ENCODE results near the gene SEPTIN8. TPM values are rescaled to one million over a fixed set of nuclear protein-coding genes. Genes with fewer than 3 reads are reported as not detected.

SEPTIN8 gene
- total and polyA plus RNA-seq, 2 donors (not counting 3 experiments of a cell fraction or from before 2014, with no cell fraction given): 56.6 to 82.1 TPM

GRCh38 chr5:132733499-132734148 is 43.4 kb downstream of the SEPTIN8 start:
- peaks cover 11% of the 10 kb centered on the region for H3K4me1 ChIP-seq (ENCODE audit: control insufficient read depth, extremely low read depth, insufficient read depth, low read length)
- no peak overlapping the region for H2AFZ ChIP-seq (ENCODE audit: low read depth, low read length)
- H3K9me3 ChIP-seq (replicated peaks; ENCODE audit: control insufficient read depth, insufficient read depth, low read length): no peaks in the 10 kb centered on the region
- no peak overlapping the region for H3K27ac ChIP-seq (ENCODE audit: insufficient read depth, low read depth, low read length)
- no TSS peak for BruUV-seq (replicated peaks)
- TF ChIP-seq JUN (IDR thresholded peaks at IDR 0.05; ENCODE audit: borderline replicate concordance, insufficient read depth, insufficient read length, low read depth) (no peak), POLR2AphosphoS5 (IDR thresholded peaks at IDR 0.05; ENCODE audit: insufficient read depth, low read depth, low read length) (no peak), POLR2A (IDR thresholded peaks at IDR 0.05; ENCODE audit: low read depth, low read length) (no peak), MAX (IDR thresholded peaks at IDR 0.05; ENCODE audit: insufficient read depth, insufficient read length) (no peak), FOS (IDR thresholded peaks at IDR 0.05; ENCODE audit: borderline replicate concordance, insufficient read depth, low read length) (no peak), GATA2 (IDR thresholded peaks at IDR 0.05; ENCODE audit: insufficient read depth, insufficient read length, low read depth, low read length) (no peak), EZH2 (IDR thresholded peaks at IDR 0.05; ENCODE audit: borderline replicate concordance, low read depth, low read length, severe bottlenecking) (no peak), MYC (IDR thresholded peaks at IDR 0.05; ENCODE audit: low read depth, low read length) (no peak)
- TF ChIP-seq, protein P1, sequence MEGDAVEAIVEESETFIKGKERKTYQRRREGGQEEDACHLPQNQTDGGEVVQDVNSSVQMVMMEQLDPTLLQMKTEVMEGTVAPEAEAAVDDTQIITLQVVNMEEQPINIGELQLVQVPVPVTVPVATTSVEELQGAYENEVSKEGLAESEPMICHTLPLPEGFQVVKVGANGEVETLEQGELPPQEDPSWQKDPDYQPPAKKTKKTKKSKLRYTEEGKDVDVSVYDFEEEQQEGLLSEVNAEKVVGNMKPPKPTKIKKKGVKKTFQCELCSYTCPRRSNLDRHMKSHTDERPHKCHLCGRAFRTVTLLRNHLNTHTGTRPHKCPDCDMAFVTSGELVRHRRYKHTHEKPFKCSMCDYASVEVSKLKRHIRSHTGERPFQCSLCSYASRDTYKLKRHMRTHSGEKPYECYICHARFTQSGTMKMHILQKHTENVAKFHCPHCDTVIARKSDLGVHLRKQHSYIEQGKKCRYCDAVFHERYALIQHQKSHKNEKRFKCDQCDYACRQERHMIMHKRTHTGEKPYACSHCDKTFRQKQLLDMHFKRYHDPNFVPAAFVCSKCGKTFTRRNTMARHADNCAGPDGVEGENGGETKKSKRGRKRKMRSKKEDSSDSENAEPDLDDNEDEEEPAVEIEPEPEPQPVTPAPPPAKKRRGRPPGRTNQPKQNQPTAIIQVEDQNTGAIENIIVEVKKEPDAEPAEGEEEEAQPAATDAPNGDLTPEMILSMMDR (IDR thresholded peaks at IDR 0.05; ENCODE audit: extremely low read depth in 1 of 2, insufficient read depth in 1 of 2, low read depth in 1 of 2, low read length in 2 of 2): no peak
- H4K20me1 ChIP-seq (replicated peaks; ENCODE audit: control insufficient read depth, extremely low read depth, insufficient read depth, low read length): no peaks in the 10 kb centered on the region
- POLR2A ChIA-PET: no interaction called here
- no peaks in the 10 kb centered on the region for H3K27me3 ChIP-seq (ENCODE audit: control insufficient read depth in 2 of 2, insufficient read depth in 2 of 2, low read length in 2 of 2)
- CTCF ChIA-PET: interaction anchor here (1.0 to 1.9 kb wide), 2 partner anchors 14 to 16 kb away, joined by 3 to 6 read pairs; partner anchors contain the start of gene CCNI2
- no peaks in the 10 kb centered on the region for H3K9me1 ChIP-seq (replicated peaks; ENCODE audit: control insufficient read depth, extremely low read depth, insufficient read depth, low read length)
- dilution Hi-C loops (cut with MboI; ENCODE audit: extremely low pct_ligation_motif_present, low sequenced_read_pairs): no loop called here
- H3K4me2 ChIP-seq (ENCODE audit: insufficient read depth, low read length): no peak overlapping the region
- H3K9ac ChIP-seq (replicated peaks; ENCODE audit: extremely low read depth, insufficient read depth, low read length): no peak overlapping the region
- FAIRE-seq (no peak), DNase-seq (ENCODE audit: low read depth, low spot score) (no peak)
- H3K36me3 ChIP-seq (ENCODE audit: control insufficient read depth in 2 of 2, extremely low read depth in 1 of 2, insufficient read depth in 2 of 2, low read length in 2 of 2): no peaks in the 10 kb centered on the region
- no peak overlapping the region for H3K4me3 ChIP-seq (replicated peaks in 1 of 3; ENCODE audit: insufficient read depth in 1 of 3, low read depth in 1 of 3, low read length in 3 of 3)
- intact Hi-C loops (cut with micrococcal nuclease): no loop called here
- H3K79me2 ChIP-seq (ENCODE audit: control insufficient read depth, insufficient read depth, low read length): peaks cover 4% of the 10 kb centered on the region

Measured in endothelial cell of umbilical vein (primary cell).